Neural progenitor cell (in vitro differentiated cells): ENCODE measurements around the gene FASTKD2. TPM values are rescaled to one million over a fixed set of nuclear protein-coding genes. Genes with fewer than 3 reads are reported as not detected.
A peak's percentile ranks its signal among the peaks of the same experiment; 100 is the strongest.

Experiments used
- DNase-seq: peaks from one replicate; pipeline ENCODE4 v3.0.0-alpha.2; 2016; ENCODE audit warnings: low spot score
- H2AFZ ChIP-seq: fragments of 200-600 bp; sonication (generic); replicated peaks from 2 replicates; pipeline ENCODE4 v1.6.1; 2016; ENCODE audit warnings: antibody characterized with exemption
- H3F3A ChIP-seq: fragments of 200-600 bp; sonication (generic); 2 replicates; pipeline ENCODE4 v1.6.1; 2016; ENCODE audit warnings: antibody characterized with exemption, low read depth
- H3K27ac ChIP-seq: fragments of 200-600 bp; sonication (generic); 2 replicates; pipeline ENCODE4 v1.5.1; 2016; ENCODE audit warnings: mild to moderate bottlenecking
- H3K27me3 ChIP-seq: fragments of 200-600 bp; sonication (generic); 2 replicates; pipeline ENCODE4 v1.6.1; 2016; ENCODE audit warnings: mild to moderate bottlenecking, moderate library complexity
- H3K36me3 ChIP-seq: fragments of 200-600 bp; sonication (generic); 2 replicates; pipeline ENCODE4 v1.5.1; 2016
- H3K4me1 ChIP-seq: fragments of 200-600 bp; sonication (generic); 2 replicates; pipeline ENCODE4 v1.6.1; 2016; ENCODE audit warnings: mixed run types
- H3K4me2 ChIP-seq: fragments of 200-600 bp; sonication (generic); 2 replicates; pipeline ENCODE4 v1.6.1; 2016
- H3K4me3 ChIP-seq: fragments of 200-600 bp; sonication (generic); 2 replicates; pipeline ENCODE4 v1.5.1; 2016
- H3K79me2 ChIP-seq: fragments of 200-600 bp; sonication (generic); 2 replicates; pipeline ENCODE4 v1.6.1; 2016; ENCODE audit warnings: low read depth
- H3K9ac ChIP-seq: fragments of 200-600 bp; sonication (generic); 2 replicates; pipeline ENCODE4 v1.6.1; 2016
- H3K9me3 ChIP-seq: fragments of 200-600 bp; sonication (generic); 2 replicates; pipeline ENCODE4 v1.5.1; 2016; ENCODE audit warnings: low read depth
- H4K20me1 ChIP-seq: fragments of 200-600 bp; sonication (generic); 2 replicates; pipeline ENCODE4 v1.6.1; 2016; ENCODE audit warnings: low read depth
- H3K27ac Mint-ChIP-seq: 3 replicates; pipeline ENCODE4 v1.8.0; 2021; ENCODE audit warnings: mixed read lengths
- H3K27me3 Mint-ChIP-seq: 2 replicates; pipeline ENCODE4 v1.8.0; 2022; ENCODE audit warnings: low read depth, mild to moderate bottlenecking, inconsistent platforms, moderate library complexity, mixed read lengths; ENCODE audit not compliant: insufficient read depth
- H3K36me3 Mint-ChIP-seq: 3 replicates; pipeline ENCODE4 v1.8.0; 2021; ENCODE audit warnings: mixed read lengths
- H3K4me1 Mint-ChIP-seq: 3 replicates; pipeline ENCODE4 v1.8.0; 2021; ENCODE audit warnings: mixed read lengths
- H3K4me3 Mint-ChIP-seq: 3 replicates; pipeline ENCODE4 v1.8.0; 2021; ENCODE audit warnings: mild to moderate bottlenecking, moderate library complexity, mixed read lengths
- H3K9me3 Mint-ChIP-seq: 3 replicates; pipeline ENCODE4 v1.8.0; 2020; ENCODE audit warnings: mixed read lengths
- CTCF ChIP-seq: fragments of 200-600 bp; sonication (generic); IDR thresholded peaks from 2 replicates; pipeline ENCODE4 v1.5.1; 2017; ENCODE audit warnings: antibody characterized with exemption, mild to moderate bottlenecking
- EZH2 ChIP-seq: fragments of 200-600 bp; sonication (generic); IDR thresholded peaks from 2 replicates; pipeline ENCODE4 v1.6.1; 2017; ENCODE audit warnings: antibody characterized with exemption, mild to moderate bottlenecking, moderate library complexity
- EZH2phosphoT487 ChIP-seq: fragments of 200-600 bp; sonication (generic); IDR thresholded peaks from 2 replicates; pipeline ENCODE4 v1.6.1; 2017; ENCODE audit warnings: antibody characterized with exemption
- total RNA-seq: library from RNA; depleted of rRNA; stranded (reverse); fragments of >200 nt; gene quantifications from 2 replicates; pipeline ENCODE4 v1.2.3, GENCODE V29; 2015; ENCODE audit warnings: low replicate concordance

Gene FASTKD2
- total RNA-seq, 1 donor from 2014 or later: 39.0 TPM

GRCh38 chr2:206783718-206784117 is 18.3 kb downstream of the FASTKD2 start:
- Mint-ChIP-seq H3K27me3 (no peaks in the 10 kb centered on the region), H3K9me3 (peaks cover 16% of the 10 kb centered on the region), H3K36me3 (peaks cover 34% of the 10 kb centered on the region), H3K27ac (no peak overlapping the region), H3K4me1 (no peaks in the 10 kb centered on the region), H3K4me3 (no peak overlapping the region)
- TF ChIP-seq EZH2 (no peak), CTCF (peak; percentile 72), EZH2phosphoT487 (no peak)
- no peak overlapping the region for H3K9ac ChIP-seq
- DNase-seq: peak; percentile 52
- peaks cover 2% of the 10 kb centered on the region for H3K36me3 ChIP-seq
- no peaks in the 10 kb centered on the region for H3K9me3 ChIP-seq
- no peak overlapping the region for H3K27ac ChIP-seq
- no peaks in the 10 kb centered on the region for H3K4me1 ChIP-seq
- H3F3A ChIP-seq: no peaks in the 10 kb centered on the region
- no peaks in the 10 kb centered on the region for H3K27me3 ChIP-seq
- peaks cover 8% of the 10 kb centered on the region for H3K79me2 ChIP-seq
- H4K20me1 ChIP-seq: peaks cover 9% of the 10 kb centered on the region
- H3K4me2 ChIP-seq: no peak overlapping the region
- no peak overlapping the region for H3K4me3 ChIP-seq
- no peak overlapping the region for H2AFZ ChIP-seq

GRCh38 chr2:206784559-206785353 is 19.4 kb downstream of the FASTKD2 start:
- peaks cover 25% of the 10 kb centered on the region for H3K36me3 Mint-ChIP-seq
- H3K4me3 ChIP-seq: no peak overlapping the region
- H3K36me3 ChIP-seq: peaks cover 5% of the 10 kb centered on the region
- H3K27ac ChIP-seq: no peak overlapping the region
- H4K20me1 ChIP-seq: peaks cover 9% of the 10 kb centered on the region
- no peaks in the 10 kb centered on the region for H3K4me1 Mint-ChIP-seq
- TF ChIP-seq EZH2: no peak
- H3K9me3 ChIP-seq: no peaks in the 10 kb centered on the region
- H3K9ac ChIP-seq: no peak overlapping the region
- no peak for DNase-seq
- no peak overlapping the region for H3K4me3 Mint-ChIP-seq
- no peak overlapping the region for H3K4me2 ChIP-seq
- H3K79me2 ChIP-seq: peaks cover 8% of the 10 kb centered on the region
- no peaks in the 10 kb centered on the region for H3K4me1 ChIP-seq
- H3K27ac Mint-ChIP-seq: no peak overlapping the region
- peaks cover 10% of the 10 kb centered on the region for H3K9me3 Mint-ChIP-seq
- no peaks in the 10 kb centered on the region for H3K27me3 Mint-ChIP-seq
- no peak overlapping the region for H2AFZ ChIP-seq
- H3F3A ChIP-seq: no peaks in the 10 kb centered on the region
- no peaks in the 10 kb centered on the region for H3K27me3 ChIP-seq

- no peak overlapping the region for H3K4me3 ChIP-seq
- Mint-ChIP-seq H3K27me3 (no peaks in the 10 kb centered on the region), H3K36me3 (peaks cover 19% of the 10 kb centered on the region), H3K27ac (no peak overlapping the region), H3K9me3 (no peaks in the 10 kb centered on the region), H3K4me3 (no peak overlapping the region), H3K4me1 (no peaks in the 10 kb centered on the region)
- TF ChIP-seq EZH2phosphoT487 (no peak), EZH2 (no peak), CTCF (no peak)
- H3K4me1 ChIP-seq: no peaks in the 10 kb centered on the region
- H2AFZ ChIP-seq: no peak overlapping the region
- H3K79me2 ChIP-seq: no peaks in the 10 kb centered on the region
- no peak overlapping the region for H3K9ac ChIP-seq
- H3K27ac ChIP-seq: no peak overlapping the region
- H3F3A ChIP-seq: no peaks in the 10 kb centered on the region
- no peaks in the 10 kb centered on the region for H4K20me1 ChIP-seq
- no peak for DNase-seq
- no peaks in the 10 kb centered on the region for H3K9me3 ChIP-seq
- peaks cover 10% of the 10 kb centered on the region for H3K36me3 ChIP-seq
- no peak overlapping the region for H3K4me2 ChIP-seq
- no peaks in the 10 kb centered on the region for H3K27me3 ChIP-seq
These were observed 25.0 kb downstream of the FASTKD2 start for GRCh38 chr2:206790311-206790935.

GRCh38 chr2:206792645-206793044 is 27.2 kb downstream of the FASTKD2 start:
- H3K4me1 Mint-ChIP-seq: no peaks in the 10 kb centered on the region
- no peak overlapping the region for H3K4me3 Mint-ChIP-seq
- Histone ChIP-seq H2AFZ (no peak overlapping the region), H3K4me2 (no peak overlapping the region), H3F3A (no peaks in the 10 kb centered on the region), H3K27me3 (no peaks in the 10 kb centered on the region), H3K9ac (no peak overlapping the region), H3K27ac (no peak overlapping the region), H4K20me1 (no peaks in the 10 kb centered on the region), H3K9me3 (no peaks in the 10 kb centered on the region), H3K36me3 (peaks cover 10% of the 10 kb centered on the region), H3K4me1 (no peaks in the 10 kb centered on the region), H3K79me2 (no peaks in the 10 kb centered on the region), H3K4me3 (no peak overlapping the region)
- no peaks in the 10 kb centered on the region for H3K9me3 Mint-ChIP-seq
- peaks cover 16% of the 10 kb centered on the region for H3K36me3 Mint-ChIP-seq
- TF ChIP-seq EZH2 (no peak), EZH2phosphoT487 (no peak), CTCF (no peak)
- DNase-seq: no peak
- no peak overlapping the region for H3K27ac Mint-ChIP-seq
- H3K27me3 Mint-ChIP-seq: no peaks in the 10 kb centered on the region
